Measurements from ENCODE around the gene SCAPER. TPM values are rescaled to one million over a fixed set of nuclear protein-coding genes. Genes with fewer than 3 reads are reported as not detected.

SCAPER gene
- total and polyA plus RNA-seq, 12 donors: 6.9 to 48.1 (median 39.5) TPM

GRCh38 chr15:76935620-76936019, 30.5 kb upstream of the SCAPER start:
- no peak for ATAC-seq
- peaks cover 0 to 23% (median 16%) of the 10 kb centered on the region in 9 donors for H3K4me1 ChIP-seq
- intact Hi-C loops (cut with DNase I): no loop called here
- no peak overlapping the region for H3K4me3 ChIP-seq
- no peak overlapping the region for H3K27ac ChIP-seq
- DNase-seq: no peak
- no peak for TF ChIP-seq CTCF (IDR thresholded peaks at IDR 0.05)
- peaks cover 0 to 80% (median 10%) of the 10 kb centered on the region in 9 donors for H3K36me3 ChIP-seq
- H3K27me3 ChIP-seq: no peaks in the 10 kb centered on the region
- WGBS, 2 donors: 96 to 98% methylated on average over 2 of the region's 2 CpGs
- H3K9me3 ChIP-seq: no peaks in the 10 kb centered on the region

- Histone ChIP-seq H3K27me3 (no peaks in the 10 kb centered on the region), H3K4me3 (peak overlapping the region; percentile 58 to 87 (median 74)), H3K4me1 (peaks cover 0 to 23% (median 17%) of the 10 kb centered on the region in 9 donors), H3K9me3 (no peaks in the 10 kb centered on the region), H3K27ac (peak overlapping the region in 9 of 10 donors; percentile 66 to 88 (median 81)), H3K36me3 (peaks cover 0 to 49% (median 10%) of the 10 kb centered on the region in 9 donors)
- intact Hi-C loops (cut with DNase I): no loop called here
- ATAC-seq (no peak), DNase-seq (no peak)
- no peak for TF ChIP-seq CTCF (IDR thresholded peaks at IDR 0.05)
- 20 to 24% methylated on average over 14 of the region's 14 CpGs for WGBS, 2 donors
These were observed 27.2 kb upstream of the SCAPER start for GRCh38 chr15:76932135-76932966.

- no peaks in the 10 kb centered on the region for H3K27me3 ChIP-seq
- TF ChIP-seq CTCF (IDR thresholded peaks at IDR 0.05): peak in 3 of 9 donors; percentile 5 to 17 (median 11)
- H3K4me1 ChIP-seq: peaks cover 0 to 23% (median 17%) of the 10 kb centered on the region in 9 donors
- H3K36me3 ChIP-seq: peaks cover 0 to 41% (median 10%) of the 10 kb centered on the region in 9 donors
- peak within 1 kb of the TSS; percentile 24 to 88 (median 81) for H3K27ac ChIP-seq
- ATAC-seq (peak; percentile 100), DNase-seq (peak; percentile 95 to 97)
- 0% methylated on average over 94 to 96 of the region's 96 CpGs for WGBS, 2 donors
- H3K9me3 ChIP-seq: no peaks in the 10 kb centered on the region
- H3K4me3 ChIP-seq: peak within 1 kb of the TSS; percentile 58 to 87 (median 74)
- intact Hi-C loops (cut with DNase I): loop anchor here in 2 of 10 donors (1.0 to 2.0 kb wide), 2 partner anchors 26 to 27 kb away; partner anchors contain the start of gene SCAPER (in 2 of the 2)
These were observed 26.4 kb upstream of the SCAPER start, which contains the start of gene RCN2 for GRCh38 chr15:76931397-76932134. Gene RCN2 (plus strand): TSS chr15:76931749. CDS start chr15:76931842, 93 bp downstream.

GRCh38 chr15:76930831-76931396, 25.8 kb upstream of the SCAPER start:
- ATAC-seq: no peak
- Histone ChIP-seq H3K27me3 (no peaks in the 10 kb centered on the region), H3K27ac (peak overlapping the region; percentile 24 to 88 (median 80)), H3K36me3 (peaks cover 0 to 35% (median 10%) of the 10 kb centered on the region in 9 donors), H3K9me3 (no peaks in the 10 kb centered on the region), H3K4me1 (peaks cover 0 to 23% (median 17%) of the 10 kb centered on the region in 9 donors), H3K4me3 (peak overlapping the region; percentile 29 to 87 (median 74))
- no peak for TF ChIP-seq CTCF (IDR thresholded peaks at IDR 0.05)
- intact Hi-C loops (cut with DNase I): loop anchor here in 2 of 10 donors (1.0 to 2.0 kb wide), 2 partner anchors 26 kb away; partner anchors contain the start of gene SCAPER (in 2 of the 2)
- no peak for DNase-seq
- WGBS, 2 donors: 25 to 27% methylated on average over 7 of the region's 7 CpGs

Measured in heart right ventricle (tissue), 16 donors.